GM19351 (cell line): ENCODE results near the gene RNF144A.
"Not testable (repeated sequence)": the region's sequence is repeated elsewhere in the genome, so short reads cannot be mapped to it uniquely, and the experiment has no call there.

Source experiments
- ATAC-seq: cut with Tn5 transposase; IDR thresholded peaks from one replicate; pipeline ENCODE4 v1.9.1; 2021; ENCODE audit warnings: mild to moderate bottlenecking, moderate library complexity; ENCODE audit not compliant: unreplicated experiment

Gene RNF144A

DNA sequence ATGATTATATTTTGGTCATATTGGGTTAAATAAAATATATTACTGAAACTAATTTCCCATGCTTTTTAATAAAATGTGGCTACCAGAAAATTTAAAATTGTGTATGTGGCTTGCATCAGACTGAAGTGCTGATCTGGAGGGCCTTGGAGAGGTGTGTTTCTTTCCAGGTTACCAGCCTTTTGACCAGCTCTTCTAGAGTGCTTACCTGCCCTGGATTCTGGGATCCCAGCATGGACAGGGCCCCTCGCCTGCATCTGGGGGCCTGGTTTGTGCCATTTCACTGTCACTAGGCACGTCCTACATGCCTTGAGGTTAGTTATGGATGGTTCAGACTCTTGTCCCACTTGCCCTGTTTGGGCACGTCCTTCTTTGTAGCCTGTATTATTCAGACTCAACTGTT lies 10.5 kb downstream of the RNF144A start:
- no peak for ATAC-seq

DNA sequence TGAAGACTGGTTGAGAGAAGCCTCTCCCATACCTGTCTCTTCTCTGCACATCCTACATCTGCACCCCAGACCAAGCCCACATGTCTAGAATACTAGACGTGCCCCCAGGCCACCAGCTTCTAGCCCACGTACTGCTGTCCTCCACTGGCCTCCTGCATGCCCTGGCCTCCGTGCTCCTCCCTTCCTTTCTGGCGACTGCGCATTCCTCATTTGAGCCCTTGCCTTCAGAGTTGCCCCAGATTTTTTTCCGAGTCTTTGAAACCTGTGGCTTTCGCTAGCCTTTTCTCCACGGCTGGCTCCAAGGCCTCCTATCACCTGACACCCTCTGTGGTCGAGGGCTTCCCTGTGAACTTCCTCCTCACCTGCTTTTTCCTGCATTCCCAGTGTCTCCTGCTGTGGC lies 11.2 kb downstream of the RNF144A start:
- no peak for ATAC-seq

DNA sequence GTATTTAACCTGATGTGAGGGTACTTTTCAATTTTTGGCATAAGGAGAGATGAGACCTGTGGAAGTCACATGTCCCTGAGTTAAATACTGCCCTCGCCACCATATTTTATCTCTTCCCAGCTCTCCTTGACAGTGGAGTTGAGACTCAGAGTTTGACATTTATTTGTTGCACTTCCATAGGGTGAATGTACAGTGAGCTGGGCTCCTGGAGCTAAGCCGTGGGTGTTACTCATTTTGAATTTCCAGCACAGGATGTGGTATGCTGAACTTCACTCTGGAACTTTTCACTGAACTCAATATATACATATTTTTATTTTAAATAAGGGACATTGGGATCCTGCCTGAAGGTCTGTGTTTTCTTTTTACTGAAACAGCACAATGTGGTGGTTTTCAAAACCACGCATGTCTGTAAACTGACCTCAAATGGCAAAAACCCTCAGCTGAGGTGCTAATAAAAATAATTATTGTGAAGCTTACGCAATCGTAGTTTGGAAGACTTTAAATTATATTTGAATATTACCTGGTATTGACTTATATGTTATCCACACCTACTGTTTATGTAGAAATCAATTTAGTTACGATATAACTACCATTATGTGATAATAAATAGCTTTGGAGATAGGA lies 12.1 kb downstream of the RNF144A start:
- ATAC-seq: no peak

DNA sequence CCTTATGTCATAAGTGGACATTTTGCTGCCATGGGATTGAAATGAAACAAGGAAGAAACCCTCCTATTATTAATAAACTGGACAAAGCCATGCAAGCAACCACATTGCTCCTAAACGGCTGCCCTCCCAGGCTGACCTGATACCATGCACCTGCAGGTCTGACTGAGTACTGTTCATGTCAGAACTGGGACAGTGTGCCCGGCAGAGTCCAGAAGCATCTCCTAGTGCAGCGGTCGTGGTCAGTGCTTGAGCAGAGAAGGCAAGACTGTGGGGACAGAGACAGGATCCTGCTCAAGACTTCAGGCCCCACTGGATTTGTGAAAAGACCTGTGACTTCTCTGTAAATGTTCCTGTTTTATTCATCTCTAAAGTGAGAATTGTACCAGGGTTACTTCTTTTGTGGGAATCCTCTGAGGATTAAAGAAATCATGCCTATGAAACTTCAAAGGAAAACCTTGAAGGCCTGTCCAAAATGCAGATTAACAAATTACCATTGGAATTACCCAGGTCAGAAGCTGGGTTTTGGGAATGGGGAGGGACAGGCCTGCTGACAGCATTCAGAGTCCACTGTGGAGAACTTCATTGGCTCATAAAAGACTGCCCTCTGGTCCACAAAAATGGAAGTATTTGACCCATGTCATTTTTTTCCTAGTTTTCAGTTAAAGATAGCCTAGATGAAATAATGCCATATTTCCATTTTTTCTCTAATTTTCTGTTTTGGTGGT lies 13.9 kb downstream of the RNF144A start:
- no peak for ATAC-seq

DNA sequence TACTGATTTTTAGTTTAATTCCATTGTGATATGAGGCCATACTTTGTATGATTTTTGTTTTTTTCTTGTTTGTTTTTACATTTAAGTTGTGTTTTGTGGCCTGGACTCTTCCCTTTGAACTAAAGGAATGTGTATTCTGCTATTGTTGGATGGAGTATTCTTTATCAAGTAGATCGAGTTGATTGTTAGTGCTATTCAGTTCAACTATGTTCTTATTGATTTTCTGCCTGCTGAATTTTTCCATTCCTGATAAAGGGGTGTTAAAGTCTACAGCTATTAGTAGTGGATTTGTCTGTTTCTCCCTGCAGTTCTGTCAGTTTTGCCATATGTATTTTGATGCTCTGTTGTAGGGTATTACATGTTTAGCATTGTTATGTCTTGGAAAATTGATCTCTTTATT lies 14.5 kb downstream of the RNF144A start:
- no peak for ATAC-seq

DNA sequence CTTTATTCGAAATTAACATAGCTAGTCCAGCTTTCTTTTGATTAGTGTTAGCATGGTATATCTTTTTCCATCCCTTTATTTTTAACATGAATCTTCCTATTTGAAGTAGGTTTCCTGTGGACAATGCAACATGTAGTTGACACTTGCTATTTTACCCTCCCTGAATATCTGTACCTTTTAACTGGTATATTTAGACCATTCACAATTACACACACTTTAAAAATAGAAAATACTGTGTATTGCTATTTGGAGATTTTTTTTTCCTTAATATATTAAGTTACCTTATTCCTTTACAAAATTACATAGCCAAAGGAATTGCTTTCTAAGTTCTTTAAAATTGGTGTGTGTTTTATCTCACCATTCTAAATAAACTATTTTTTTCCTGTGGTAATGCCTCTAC lies 15.0 kb downstream of the RNF144A start:
- no peak for ATAC-seq

DNA sequence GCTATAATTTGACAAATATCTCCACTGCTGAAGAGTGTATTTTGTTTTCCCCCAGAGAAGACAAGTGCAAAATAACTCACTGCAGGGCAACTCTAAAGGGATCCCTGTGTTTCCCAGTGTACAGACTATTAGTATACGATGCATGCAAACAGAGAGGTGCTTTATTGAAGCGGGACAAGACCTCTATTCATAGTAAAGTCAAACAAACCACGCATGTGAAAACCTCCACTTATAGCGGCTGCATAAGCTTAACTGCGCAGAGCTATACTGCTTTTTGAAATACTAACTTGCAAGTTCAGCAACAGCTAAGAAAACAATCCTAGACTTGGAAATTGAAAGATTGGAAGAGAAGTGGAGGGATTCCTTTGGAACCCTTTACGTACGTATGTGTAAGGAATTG lies 15.6 kb downstream of the RNF144A start:
- no peak for ATAC-seq

DNA sequence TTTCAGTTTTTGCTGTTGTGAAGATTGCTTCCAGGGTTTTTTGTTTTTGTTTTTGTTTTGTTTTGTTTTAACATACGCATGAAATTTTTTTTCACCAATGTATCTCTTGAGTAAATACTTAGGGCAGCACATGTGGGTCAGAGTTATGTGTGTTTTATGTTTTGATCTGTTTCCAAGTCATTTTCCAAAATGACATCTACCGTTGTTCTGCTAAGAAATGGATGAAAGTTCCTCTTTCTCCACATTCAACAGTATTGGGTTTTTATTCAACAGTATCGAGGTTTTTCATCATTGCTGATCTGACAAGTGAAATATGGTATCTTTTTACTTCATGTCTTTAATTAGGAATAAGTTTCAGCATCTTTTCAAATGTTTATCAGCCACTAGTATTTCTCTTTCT lies 16.7 kb downstream of the RNF144A start:
- no peak for ATAC-seq

DNA sequence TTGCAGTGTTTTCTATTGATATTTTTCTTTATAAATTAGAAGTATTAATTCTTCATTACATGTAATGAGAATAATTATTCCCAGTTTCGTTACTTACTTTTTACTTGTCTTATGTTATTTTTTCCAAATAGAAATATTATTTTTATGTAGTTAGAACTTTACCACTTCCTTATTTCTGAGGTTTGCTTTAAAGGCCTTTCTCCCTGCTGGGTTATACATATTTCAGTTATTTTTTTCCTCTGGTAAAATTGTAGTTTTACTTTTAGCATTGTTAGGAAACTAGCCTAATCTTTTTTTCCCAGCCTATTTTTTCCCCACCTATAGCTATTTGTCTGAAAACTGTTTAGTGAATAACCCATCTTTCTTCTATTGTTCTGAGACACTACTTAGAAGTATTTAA lies 17.1 kb downstream of the RNF144A start:
- no peak for ATAC-seq

DNA sequence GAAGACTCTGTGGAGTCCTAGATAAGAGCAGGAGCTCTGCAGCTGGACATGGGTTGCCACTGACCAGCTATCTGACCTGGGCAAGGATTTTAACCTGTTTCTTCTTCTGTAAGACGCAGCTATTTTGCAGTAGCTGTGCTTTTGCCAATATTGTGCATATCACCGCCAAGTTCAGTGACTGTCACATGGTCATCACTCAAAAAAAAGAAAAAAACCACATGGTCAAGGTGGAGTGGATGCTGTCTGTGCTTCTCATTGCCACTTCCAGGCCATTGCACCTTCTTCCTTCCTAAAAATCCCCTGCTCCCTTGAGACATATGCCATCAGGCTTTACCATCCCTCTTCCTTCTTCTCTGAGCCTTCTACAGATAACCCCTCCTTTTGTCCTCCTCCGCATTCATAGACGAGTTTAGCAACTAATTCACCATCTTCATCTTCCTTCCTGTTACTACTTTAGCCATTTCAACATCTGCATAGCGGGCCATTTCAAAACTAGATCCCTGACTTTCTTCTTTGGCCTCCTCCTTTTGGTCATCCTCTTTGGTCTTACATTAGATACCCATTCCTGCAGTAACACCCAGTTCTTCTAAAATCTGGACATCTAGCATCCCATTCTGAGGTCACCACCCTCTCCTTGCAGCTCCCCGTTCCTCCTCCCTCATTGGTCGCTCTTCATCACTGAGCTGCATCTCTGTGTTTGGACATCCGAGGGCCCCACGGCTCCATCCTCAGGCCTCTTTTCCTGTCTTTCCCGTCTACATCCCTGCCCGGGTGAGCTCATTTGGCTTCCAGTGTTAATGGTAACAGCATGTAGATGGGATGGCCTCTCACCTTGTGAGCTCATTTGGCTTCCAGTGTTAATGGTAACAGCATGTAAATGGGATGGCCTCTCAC lies 17.8 kb downstream of the RNF144A start:
- no peak for ATAC-seq

DNA sequence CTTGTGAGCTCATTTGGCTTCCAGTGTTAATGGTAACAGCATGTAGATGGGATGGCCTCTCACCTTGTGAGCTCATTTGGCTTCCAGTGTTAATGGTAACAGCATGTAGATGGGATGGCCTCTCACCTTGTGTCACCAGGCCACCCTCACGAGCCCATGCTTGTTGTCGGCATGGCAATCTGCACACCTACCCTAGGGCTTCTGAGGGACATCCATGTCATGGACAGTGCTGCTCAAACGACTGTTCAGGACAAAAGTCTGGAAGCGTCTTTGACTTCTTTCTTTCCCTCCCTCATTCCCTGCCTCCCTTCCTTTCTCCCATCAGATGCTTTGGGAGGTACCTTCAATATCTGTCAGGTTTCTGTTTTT lies 18.4 kb downstream of the RNF144A start:
- ATAC-seq: not testable (repeated sequence)

DNA sequence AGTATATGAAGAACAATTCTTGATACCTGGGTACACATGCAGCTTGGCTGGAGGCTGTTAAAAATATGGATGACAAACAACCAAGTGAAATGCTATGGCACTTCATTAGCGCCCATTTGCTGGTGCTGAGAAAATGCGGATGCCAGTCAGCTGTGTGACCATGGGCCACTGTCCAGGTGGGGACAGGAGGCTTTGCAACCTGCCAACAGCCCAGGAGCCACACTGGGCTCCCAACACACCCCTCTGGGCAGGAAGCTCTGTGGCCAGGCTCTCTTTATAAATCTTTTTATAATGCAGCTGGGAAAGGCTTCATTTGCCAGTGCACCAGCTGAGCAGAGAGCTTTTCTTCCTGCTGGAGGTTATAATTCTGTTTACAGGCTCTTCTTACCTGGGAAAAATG lies 19.9 kb downstream of the RNF144A start:
- ATAC-seq: no peak

DNA sequence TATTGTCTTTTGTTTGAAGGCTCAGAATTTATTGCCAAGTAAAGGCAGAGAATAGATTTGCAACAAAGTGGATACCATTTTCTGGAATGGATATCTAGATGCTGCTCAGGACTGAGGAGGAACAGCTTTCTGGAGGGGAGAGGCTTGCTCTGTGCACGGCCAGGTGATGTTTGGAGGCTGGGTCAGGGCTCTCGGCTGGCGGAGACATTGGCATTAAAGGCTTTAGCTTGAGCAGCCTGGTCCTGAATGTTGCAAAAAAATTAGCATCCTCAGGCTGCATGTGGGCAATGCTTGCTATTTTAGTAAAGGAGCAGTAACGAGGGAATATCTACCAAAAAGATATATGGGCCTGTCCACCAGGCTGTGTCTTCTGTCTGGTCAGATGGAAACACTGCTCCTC lies 20.4 kb downstream of the RNF144A start:
- no peak for ATAC-seq

DNA sequence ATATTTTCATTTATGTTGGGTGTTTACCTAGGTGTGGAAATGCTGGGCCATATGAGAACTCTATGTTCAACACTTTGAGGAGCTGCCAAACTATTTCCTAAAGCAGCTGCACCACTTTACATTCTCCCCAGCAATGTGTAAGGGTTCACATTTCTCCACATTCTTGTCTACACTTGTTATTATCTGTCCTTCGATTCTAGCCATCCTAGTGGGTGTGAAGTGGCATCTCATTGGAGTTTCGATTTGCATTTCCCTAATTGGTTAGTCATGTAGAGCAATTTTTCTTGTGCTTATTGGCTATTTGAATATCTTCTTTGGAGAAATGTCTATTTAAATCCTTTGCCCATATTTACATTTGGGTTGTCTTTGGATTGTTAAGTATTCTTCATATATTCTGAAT lies 21.9 kb downstream of the RNF144A start:
- no peak for ATAC-seq

DNA sequence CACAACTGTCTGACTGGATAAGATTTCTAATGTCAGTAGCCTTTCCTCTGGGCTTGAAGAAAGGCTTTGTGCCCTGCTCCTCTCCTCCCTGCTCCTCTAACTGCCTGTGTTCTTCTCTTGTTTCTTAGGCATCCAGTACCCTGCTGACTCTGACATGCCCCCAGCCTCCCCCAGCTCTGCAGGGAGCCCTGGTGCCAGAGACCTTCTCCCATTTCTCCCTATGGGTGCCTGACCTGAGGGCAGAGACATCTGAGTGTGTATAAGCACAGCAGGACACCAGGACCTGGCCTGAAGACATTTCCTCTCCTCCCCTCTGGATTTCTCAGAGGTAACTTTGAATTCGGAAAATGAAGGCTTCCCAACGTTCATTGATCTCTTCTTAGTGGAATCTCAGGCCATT lies 23.6 kb downstream of the RNF144A start:
- ATAC-seq: no peak

DNA sequence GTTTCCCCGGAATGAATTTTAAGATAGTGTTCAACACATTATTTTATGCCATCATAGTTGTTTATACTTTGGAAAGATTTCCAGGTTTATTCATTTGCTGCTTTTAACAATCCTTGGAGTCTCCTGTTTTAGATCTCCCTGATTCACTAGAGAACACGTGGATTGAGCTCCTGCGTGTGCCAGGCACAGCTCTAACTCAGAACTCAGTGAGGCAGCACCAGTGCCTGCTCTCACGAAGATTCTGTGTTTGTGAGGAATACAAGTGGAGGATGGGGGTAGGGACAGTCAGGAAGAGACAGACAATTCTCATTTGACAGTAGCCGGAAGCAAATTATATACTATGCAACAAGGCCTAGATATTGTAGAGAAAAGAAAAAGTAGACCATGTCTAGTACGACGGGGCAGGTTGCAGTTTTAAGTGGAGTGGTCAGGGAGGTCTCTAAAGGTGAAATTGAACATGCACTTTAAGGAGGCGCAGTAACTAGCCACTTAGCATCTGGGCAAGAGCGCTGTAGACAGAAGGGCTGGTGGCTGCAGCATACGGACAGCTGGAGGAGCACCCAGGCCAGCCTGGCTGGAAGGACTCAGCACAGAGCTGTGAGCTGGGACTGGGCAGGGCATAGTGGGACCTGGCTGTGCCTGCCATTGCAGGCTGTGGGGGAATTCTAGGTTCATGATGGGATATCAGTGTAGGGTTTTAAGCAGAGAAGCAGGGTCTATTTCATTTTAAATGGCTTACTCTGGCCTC lies 24.3 kb downstream of the RNF144A start:
- no peak for ATAC-seq

DNA sequence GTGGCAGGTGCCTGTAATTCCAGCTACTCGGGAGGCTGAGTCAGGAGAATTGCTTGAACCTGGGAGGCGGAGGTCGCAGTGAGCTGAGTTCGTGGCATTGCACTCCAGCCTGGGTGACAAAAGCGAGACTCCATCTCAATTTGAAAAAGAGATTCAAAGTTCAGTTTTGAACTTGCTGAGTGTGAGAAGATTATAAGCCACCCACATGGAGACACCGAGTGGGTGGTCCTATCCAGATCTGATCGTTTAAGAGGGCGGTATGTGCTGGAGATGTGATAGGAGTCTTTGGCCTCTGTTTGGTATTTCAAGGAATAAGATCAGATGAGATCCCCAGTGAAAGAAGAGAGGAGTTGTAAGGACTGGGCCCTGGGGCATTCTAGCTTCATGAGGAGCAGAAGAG lies 25.6 kb downstream of the RNF144A start:
- no peak for ATAC-seq

DNA sequence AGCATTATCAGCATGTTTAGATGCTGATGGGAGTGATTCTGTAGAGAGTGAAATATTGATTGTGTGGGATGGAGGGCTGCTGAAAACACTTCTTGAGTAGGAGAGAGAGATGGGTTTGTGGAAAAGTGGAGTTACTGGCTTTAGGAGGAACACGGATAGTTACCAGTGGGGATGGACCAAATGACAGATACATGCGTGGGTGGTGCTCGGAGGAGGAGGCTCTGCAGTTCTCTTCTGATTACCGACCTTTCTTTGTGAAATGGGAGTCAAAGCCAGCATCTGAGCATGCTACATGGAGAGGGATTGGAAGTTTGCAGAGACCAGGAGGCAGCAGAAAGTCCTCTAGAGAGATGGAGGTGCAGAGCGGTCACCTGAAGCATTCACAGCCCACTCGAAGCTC lies 26.3 kb downstream of the RNF144A start:
- ATAC-seq: no peak

DNA sequence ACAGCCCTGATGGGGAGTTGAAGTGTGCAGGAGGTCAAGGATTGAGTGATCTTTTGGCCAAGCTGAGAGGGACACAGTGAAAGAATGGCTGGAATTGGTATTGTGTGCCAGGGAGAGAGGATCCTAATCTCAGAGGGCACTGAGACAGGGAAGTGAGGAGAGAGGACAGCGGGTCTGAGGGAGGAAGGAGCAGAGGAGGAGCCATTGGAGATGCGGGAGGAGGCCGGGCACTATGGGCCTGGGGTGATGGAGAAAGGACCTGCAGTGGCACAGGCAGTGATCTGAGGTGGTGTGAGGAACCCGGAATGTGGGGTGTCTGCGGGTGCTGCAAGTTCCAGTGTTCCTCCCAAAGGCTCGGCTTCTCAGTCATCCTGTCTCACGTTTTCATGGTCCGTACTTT lies 26.8 kb downstream of the RNF144A start:
- ATAC-seq: no peak

DNA sequence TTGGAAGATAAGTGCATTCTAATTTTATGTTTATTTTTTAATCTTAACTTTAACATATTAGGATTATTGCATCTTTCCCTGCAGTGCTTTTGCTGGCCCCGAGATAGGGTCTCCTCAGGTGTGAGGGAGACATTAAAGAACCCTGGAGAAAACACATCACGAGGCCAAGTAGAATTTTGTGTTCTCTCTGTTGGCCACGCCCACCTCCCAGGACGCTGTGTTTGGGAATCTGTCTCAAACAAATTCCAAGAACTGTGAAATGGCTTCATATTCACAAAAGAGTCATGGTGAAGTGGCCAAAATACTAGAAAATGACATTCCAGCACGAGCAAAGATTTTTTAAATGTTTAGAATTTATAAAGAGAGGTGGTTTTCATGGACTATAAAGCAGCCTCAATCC lies 27.3 kb downstream of the RNF144A start:
- no peak for ATAC-seq

DNA sequence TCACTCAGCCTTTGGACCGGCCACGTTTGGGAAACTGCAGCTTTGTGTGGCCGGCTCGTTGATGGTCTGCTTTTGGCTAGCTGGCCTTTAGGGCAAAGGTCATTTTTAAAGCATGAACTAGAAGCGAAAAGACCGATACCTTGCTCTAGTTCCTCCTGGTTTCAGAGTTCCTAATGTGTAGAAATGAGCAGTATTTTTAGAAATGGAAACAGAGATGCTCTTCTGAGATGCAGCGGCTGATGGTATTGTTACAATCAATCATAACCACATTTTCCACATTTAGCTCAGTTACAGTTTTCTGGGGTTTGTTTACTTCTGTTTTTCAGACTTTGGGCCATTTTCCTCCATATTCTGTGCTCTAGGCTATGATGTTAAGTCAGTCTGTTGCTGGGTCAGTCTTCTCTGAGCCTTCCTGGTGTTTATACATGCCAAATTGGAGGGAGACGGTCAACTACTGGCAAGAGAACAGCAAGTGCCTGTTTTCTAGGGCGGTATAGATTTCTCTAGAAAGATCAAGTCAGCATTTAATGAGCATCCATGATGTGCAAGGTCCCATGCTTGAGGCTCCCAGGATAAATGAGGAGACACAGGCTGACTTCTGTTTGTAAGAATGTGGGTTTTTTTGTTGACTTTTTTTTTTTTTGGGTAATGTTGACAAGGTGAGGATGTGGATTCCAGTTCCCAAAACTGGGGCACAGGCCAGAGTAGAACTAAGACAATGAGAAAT lies 28.0 kb downstream of the RNF144A start:
- ATAC-seq: peak; percentile 94
